B cell (primary cell): ENCODE results near the gene ZC3H11A.
"Not testable (repeated sequence)": the region's sequence is repeated elsewhere in the genome, so short reads cannot be mapped to it uniquely, and the experiment has no call there.

Source experiments
- EZH2 ChIP-seq: IDR thresholded peaks from 2 replicates; pipeline ENCODE4 v1.6.1; 2012; ENCODE audit warnings: borderline replicate concordance, low read depth, mild to moderate bottlenecking, moderate library complexity, low read length; ENCODE audit not compliant: insufficient read depth, poor library complexity, severe bottlenecking
- TF ChIP-seq, protein P1 (sequence below): fragments of 200-600 bp; IDR thresholded peaks from one replicate; pipeline ENCODE4 v1.8.0; 2022; ENCODE audit warnings: antibody characterized with exemption, mild to moderate bottlenecking

DNA sequence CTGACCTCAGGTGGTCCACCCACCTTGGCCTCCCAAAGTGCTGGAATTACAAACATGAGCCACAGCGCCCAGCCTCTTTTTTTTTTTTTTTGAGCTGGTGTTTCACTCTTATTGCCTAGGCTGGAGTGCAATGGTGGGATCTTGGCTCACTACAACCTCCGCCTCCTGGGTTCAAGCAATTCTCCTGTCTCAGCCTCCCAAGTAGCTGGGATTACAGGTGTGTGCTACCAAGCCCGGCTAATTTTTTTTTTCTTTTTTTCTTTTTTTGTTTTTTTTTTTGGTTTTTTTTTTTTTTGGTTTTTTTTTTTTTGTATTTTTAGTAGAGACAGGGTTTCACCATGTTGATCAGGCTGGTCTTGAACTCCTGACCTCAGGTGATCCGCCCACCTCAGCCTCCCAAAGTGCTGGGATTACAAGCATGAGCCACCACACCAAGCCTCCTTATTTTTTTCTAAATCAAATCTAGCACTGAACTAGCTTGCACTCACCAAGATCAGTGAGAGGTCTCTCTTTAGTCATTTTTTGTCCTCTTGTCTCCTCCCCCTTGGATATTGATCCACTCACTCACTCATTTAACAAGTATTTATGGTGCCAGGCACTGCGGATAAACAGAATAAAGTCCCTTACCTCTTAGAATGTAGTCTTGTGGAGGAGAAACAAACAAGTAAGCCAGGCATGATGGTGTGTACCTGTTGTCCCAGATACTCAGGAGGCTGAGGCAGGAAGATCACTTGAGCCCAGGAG, 43.6 kb upstream of the ZC3H11A start:
- TF ChIP-seq, protein P1, sequence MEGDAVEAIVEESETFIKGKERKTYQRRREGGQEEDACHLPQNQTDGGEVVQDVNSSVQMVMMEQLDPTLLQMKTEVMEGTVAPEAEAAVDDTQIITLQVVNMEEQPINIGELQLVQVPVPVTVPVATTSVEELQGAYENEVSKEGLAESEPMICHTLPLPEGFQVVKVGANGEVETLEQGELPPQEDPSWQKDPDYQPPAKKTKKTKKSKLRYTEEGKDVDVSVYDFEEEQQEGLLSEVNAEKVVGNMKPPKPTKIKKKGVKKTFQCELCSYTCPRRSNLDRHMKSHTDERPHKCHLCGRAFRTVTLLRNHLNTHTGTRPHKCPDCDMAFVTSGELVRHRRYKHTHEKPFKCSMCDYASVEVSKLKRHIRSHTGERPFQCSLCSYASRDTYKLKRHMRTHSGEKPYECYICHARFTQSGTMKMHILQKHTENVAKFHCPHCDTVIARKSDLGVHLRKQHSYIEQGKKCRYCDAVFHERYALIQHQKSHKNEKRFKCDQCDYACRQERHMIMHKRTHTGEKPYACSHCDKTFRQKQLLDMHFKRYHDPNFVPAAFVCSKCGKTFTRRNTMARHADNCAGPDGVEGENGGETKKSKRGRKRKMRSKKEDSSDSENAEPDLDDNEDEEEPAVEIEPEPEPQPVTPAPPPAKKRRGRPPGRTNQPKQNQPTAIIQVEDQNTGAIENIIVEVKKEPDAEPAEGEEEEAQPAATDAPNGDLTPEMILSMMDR: not testable (repeated sequence)
- not testable (repeated sequence) for TF ChIP-seq EZH2
